Nephron progenitor cell (in vitro differentiated cells): ENCODE results near the gene ETHE1.
"Not testable (repeated sequence)": the region's sequence is repeated elsewhere in the genome, so short reads cannot be mapped to it uniquely, and the experiment has no call there.

Experiments used
- DNase-seq: peaks from one replicate; pipeline ENCODE4 v3.0.0; 2021
- H3K27ac Mint-ChIP-seq: 2 replicates; pipeline ENCODE4 v1.8.0; 2021; ENCODE audit warnings: mild to moderate bottlenecking, moderate library complexity, mixed read lengths
- H3K27me3 Mint-ChIP-seq: 2 replicates; pipeline ENCODE4 v1.8.0; 2021; ENCODE audit warnings: mild to moderate bottlenecking, low read depth, mixed read lengths; ENCODE audit not compliant: poor library complexity
- H3K36me3 Mint-ChIP-seq: 2 replicates; pipeline ENCODE4 v1.8.0; 2021; ENCODE audit warnings: low read depth, mixed read lengths
- H3K4me1 Mint-ChIP-seq: 2 replicates; pipeline ENCODE4 v1.8.0; 2021; ENCODE audit warnings: mixed read lengths
- H3K4me3 Mint-ChIP-seq: 2 replicates; pipeline ENCODE4 v1.8.0; 2021; ENCODE audit warnings: mild to moderate bottlenecking, moderate library complexity, mixed read lengths
- H3K9me3 Mint-ChIP-seq: 2 replicates; pipeline ENCODE4 v1.8.0; 2021; ENCODE audit warnings: mild to moderate bottlenecking, moderate library complexity, mixed read lengths
- TF ChIP-seq, protein P1 (sequence below): fragments of 200-600 bp; sonication (generic); IDR thresholded peaks from 2 replicates; pipeline ENCODE4 v1.5.0; 2021; ENCODE audit warnings: antibody characterized with exemption

Gene ETHE1

DNA sequence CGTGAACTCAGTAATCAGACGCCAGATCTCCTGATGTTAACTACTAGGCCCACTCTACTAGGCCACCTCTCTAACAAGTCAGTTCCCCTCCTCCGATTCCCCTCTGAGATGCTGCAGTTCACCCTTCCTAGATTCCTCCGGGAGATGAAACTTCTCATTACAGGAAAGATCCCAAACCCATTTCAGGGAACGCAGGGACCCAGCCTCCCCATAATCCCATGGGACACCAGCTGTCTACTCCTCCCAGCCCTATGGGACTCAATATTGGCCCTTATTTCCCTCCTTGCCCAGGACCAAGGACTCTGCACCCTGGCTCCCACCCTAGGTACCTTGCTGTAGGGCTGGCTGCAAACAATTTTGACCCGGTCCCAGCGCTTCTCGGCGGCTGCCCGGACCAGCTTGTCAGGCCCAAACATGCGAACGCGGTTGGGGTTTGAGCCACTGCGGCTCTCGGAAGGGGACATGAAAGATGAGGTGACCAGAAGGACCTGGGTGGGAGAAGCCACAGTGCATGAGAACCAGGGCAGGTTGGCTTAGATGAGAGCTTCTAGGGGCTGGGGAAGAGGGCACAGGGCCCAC is 27.4 kb upstream of the ETHE1 start:
- H3K9me3 Mint-ChIP-seq: no peaks in the 10 kb centered on the region
- TF ChIP-seq, protein P1, sequence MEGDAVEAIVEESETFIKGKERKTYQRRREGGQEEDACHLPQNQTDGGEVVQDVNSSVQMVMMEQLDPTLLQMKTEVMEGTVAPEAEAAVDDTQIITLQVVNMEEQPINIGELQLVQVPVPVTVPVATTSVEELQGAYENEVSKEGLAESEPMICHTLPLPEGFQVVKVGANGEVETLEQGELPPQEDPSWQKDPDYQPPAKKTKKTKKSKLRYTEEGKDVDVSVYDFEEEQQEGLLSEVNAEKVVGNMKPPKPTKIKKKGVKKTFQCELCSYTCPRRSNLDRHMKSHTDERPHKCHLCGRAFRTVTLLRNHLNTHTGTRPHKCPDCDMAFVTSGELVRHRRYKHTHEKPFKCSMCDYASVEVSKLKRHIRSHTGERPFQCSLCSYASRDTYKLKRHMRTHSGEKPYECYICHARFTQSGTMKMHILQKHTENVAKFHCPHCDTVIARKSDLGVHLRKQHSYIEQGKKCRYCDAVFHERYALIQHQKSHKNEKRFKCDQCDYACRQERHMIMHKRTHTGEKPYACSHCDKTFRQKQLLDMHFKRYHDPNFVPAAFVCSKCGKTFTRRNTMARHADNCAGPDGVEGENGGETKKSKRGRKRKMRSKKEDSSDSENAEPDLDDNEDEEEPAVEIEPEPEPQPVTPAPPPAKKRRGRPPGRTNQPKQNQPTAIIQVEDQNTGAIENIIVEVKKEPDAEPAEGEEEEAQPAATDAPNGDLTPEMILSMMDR: no peak
- no peak overlapping the region for H3K27ac Mint-ChIP-seq
- DNase-seq: no peak
- H3K36me3 Mint-ChIP-seq: peaks cover 49% of the 10 kb centered on the region
- H3K27me3 Mint-ChIP-seq: peaks cover 4% of the 10 kb centered on the region
- peaks cover 9% of the 10 kb centered on the region for H3K4me1 Mint-ChIP-seq
- H3K4me3 Mint-ChIP-seq: no peak overlapping the region

GRCh38 chr19:43553656-43554055 is 26.7 kb upstream of the ETHE1 start:
- H3K4me3 Mint-ChIP-seq: no peak overlapping the region
- H3K36me3 Mint-ChIP-seq: peaks cover 54% of the 10 kb centered on the region
- peaks cover 9% of the 10 kb centered on the region for H3K4me1 Mint-ChIP-seq
- H3K27me3 Mint-ChIP-seq: peaks cover 4% of the 10 kb centered on the region
- H3K27ac Mint-ChIP-seq: no peak overlapping the region
- TF ChIP-seq, protein P1: no peak
- H3K9me3 Mint-ChIP-seq: no peaks in the 10 kb centered on the region
- DNase-seq: no peak

DNA sequence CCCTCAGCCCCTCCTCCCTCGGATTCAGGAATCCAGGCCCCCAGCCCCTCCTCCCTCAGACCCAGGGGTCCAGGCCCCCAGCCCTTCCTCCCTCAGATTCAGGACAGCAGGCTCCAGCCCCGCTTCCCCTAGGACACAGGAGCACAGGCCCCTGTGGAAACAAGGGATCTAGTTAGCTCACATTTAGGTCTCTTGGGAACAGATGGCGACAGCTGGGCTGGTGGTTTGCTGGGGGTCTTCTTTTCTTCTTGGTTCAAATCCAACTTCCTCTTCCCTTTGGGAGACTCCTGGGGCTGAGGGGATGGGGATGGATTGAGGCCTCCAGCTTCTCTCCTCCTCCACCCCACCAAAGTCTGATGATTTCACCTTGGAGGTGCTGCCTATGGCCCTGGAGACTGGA is 25.6 kb upstream of the ETHE1 start:
- Mint-ChIP-seq H3K27ac (no peak overlapping the region), H3K4me1 (peaks cover 4% of the 10 kb centered on the region), H3K36me3 (peaks cover 60% of the 10 kb centered on the region), H3K27me3 (peaks cover 4% of the 10 kb centered on the region), H3K9me3 (no peaks in the 10 kb centered on the region), H3K4me3 (no peak overlapping the region)
- TF ChIP-seq, protein P1: no peak
- no peak for DNase-seq

- Mint-ChIP-seq H3K4me3 (no peak overlapping the region), H3K27ac (no peak overlapping the region), H3K9me3 (no peaks in the 10 kb centered on the region), H3K4me1 (no peaks in the 10 kb centered on the region), H3K36me3 (peaks cover 62% of the 10 kb centered on the region), H3K27me3 (peaks cover 4% of the 10 kb centered on the region)
- TF ChIP-seq, protein P1: no peak
- DNase-seq: no peak
These were observed 25.1 kb upstream of the ETHE1 start for GRCh38 chr19:43552198-43552450.

DNA sequence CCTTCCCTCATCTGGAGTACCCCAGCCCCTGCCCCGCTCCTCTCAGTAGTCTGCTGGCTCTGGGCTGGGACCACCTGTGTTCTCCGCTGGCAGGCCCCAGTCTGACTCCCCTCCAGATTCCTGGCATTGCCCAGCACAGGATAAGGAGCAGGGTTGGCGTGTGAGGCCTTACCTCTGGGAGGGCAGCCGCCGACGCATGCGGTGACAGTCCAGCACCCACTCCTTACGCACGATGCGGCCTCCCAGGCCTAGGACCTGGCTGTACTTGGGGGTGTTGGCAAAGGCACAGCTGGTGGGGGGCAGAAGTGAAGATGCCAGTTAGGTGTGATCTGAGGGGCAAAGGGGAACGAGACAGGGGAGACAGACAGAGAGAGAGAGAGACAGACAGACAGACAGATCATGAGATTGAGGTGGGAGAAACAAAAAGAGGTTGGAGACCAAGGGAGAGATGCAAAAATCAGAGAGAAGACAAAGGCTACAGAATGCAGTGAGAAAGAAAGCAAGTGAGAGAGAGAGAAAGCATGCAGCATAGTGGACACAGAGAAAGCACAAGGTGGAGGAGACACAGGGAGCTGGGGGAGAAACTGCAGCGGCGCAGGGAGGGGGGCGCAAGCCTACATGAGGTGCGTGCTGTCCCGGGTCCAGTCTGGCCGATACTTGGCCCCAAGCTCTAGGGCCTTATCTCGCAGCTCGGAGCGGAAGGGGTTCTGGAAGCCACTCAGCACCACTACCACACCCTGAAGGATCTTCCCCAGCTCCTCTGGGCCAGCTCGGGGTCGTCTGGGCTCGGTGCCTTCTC is 24.6 kb upstream of the ETHE1 start:
- peaks cover 63% of the 10 kb centered on the region for H3K36me3 Mint-ChIP-seq
- peak overlapping the region; percentile 34 for H3K27ac Mint-ChIP-seq
- TF ChIP-seq, protein P1: no peak
- no peaks in the 10 kb centered on the region for H3K4me1 Mint-ChIP-seq
- H3K9me3 Mint-ChIP-seq: no peaks in the 10 kb centered on the region
- H3K4me3 Mint-ChIP-seq: no peak overlapping the region
- no peak for DNase-seq
- H3K27me3 Mint-ChIP-seq: peaks cover 4% of the 10 kb centered on the region

GRCh38 chr19:43548706-43549105 is 21.7 kb upstream of the ETHE1 start:
- H3K27ac Mint-ChIP-seq: no peak overlapping the region
- TF ChIP-seq, protein P1: no peak
- H3K4me3 Mint-ChIP-seq: no peak overlapping the region
- peaks cover 4% of the 10 kb centered on the region for H3K27me3 Mint-ChIP-seq
- H3K4me1 Mint-ChIP-seq: no peaks in the 10 kb centered on the region
- no peaks in the 10 kb centered on the region for H3K9me3 Mint-ChIP-seq
- H3K36me3 Mint-ChIP-seq: peaks cover 64% of the 10 kb centered on the region
- no peak for DNase-seq

DNA sequence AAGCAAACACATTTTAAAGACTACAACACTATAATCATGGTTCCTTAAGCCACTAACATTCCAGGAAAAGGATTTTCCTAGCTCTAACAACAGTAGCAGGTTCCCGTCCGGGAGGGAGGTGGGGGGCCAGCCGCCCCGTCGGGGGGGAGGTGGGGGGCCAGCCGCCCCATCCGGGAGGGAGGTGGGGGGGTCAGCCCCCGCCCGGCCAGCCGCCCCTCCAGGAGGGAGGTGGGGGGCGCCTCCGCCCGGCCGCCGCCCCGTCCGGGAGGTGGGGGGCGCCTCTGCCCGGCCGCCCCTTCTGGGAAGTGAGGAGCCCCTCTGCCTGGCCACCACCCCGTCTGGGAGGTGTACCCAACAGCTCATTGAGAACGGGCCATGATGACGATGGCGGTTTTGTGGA is 20.9 kb upstream of the ETHE1 start:
- H3K27ac Mint-ChIP-seq, H3K4me1 Mint-ChIP-seq, DNase-seq, H3K27me3 Mint-ChIP-seq, H3K4me3 Mint-ChIP-seq, H3K9me3 Mint-ChIP-seq: not testable (repeated sequence)
- H3K36me3 Mint-ChIP-seq: peaks cover 71% of the 10 kb centered on the region
